ENCODE data around the gene RASGRF2.

RASGRF2 gene

DNA sequence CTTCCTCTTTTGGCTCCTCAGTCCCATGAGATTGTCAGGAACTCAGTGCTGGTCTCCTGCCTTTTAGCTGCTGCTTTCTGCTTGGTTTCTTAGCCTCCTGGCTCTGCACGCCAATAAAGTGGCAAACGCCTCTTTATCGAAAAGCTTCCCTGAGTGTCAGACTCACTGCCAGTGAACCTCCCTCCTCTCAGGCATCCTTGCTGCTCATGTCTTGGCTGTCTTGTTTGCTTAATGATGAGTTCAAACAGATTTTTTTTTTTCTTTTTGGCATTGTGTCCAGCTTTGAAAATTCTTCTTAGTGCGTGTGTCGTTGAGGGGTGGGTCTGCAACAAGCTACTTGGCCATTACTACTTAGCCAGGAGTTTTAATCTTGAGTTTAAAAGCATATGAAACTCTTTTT lies 14.9 kb downstream of the RASGRF2 start:
- DNase-seq (ENCODE audit: extremely low read depth, insufficient read length), result no peak
- Histone ChIP-seq H3K36me3 (ENCODE audit: control insufficient read depth, insufficient read depth, low read length) (no peaks in the 10 kb centered on the region), H3K27me3 (replicated peaks; ENCODE audit: control insufficient read depth, insufficient read depth, low read length) (no peaks in the 10 kb centered on the region), H3K4me3 (replicated peaks; ENCODE audit: low read depth, low read length) (no peak overlapping the region)
- TF ChIP-seq CTCF (IDR thresholded peaks at IDR 0.05; ENCODE audit: insufficient read depth, low read length, poor library complexity, severe bottlenecking), result no peak

- Histone ChIP-seq H3K36me3 (ENCODE audit: control insufficient read depth, insufficient read depth, low read length) (no peaks in the 10 kb centered on the region), H3K4me3 (replicated peaks; ENCODE audit: low read depth, low read length) (no peak overlapping the region), H3K27me3 (replicated peaks; ENCODE audit: control insufficient read depth, insufficient read depth, low read length) (no peaks in the 10 kb centered on the region)
- no peak for DNase-seq (ENCODE audit: extremely low read depth, insufficient read length)
- TF ChIP-seq CTCF (IDR thresholded peaks at IDR 0.05; ENCODE audit: insufficient read depth, low read length, poor library complexity, severe bottlenecking), result no peak
These were observed 16.8 kb downstream of the RASGRF2 start for GRCh38 chr5:80976985-80977384.

DNA sequence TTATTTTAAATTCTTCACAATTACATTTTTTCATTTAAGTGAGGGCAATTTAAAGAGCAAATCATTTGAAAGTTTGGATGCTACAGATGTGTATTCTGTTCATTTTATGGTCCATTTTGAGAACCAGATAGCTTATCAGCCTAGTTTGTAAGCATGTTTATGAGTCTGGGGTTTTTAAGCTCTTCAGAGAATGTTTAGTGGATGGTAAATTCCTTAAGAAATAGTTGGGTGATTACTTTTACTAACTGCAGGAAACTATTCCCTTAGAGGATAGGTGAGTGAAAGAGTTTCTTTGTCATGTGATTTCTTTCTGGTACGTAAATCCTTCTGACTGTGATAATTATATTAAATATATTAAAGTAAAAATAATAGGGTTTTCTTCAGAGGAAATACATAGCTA lies 17.6 kb downstream of the RASGRF2 start:
- no peak overlapping the region for H3K4me3 ChIP-seq (replicated peaks; ENCODE audit: low read depth, low read length)
- H3K36me3 ChIP-seq (ENCODE audit: control insufficient read depth, insufficient read depth, low read length), result no peaks in the 10 kb centered on the region
- no peak for DNase-seq (ENCODE audit: extremely low read depth, insufficient read length)
- no peaks in the 10 kb centered on the region for H3K27me3 ChIP-seq (replicated peaks; ENCODE audit: control insufficient read depth, insufficient read depth, low read length)
- no peak for TF ChIP-seq CTCF (IDR thresholded peaks at IDR 0.05; ENCODE audit: insufficient read depth, low read length, poor library complexity, severe bottlenecking)

DNA sequence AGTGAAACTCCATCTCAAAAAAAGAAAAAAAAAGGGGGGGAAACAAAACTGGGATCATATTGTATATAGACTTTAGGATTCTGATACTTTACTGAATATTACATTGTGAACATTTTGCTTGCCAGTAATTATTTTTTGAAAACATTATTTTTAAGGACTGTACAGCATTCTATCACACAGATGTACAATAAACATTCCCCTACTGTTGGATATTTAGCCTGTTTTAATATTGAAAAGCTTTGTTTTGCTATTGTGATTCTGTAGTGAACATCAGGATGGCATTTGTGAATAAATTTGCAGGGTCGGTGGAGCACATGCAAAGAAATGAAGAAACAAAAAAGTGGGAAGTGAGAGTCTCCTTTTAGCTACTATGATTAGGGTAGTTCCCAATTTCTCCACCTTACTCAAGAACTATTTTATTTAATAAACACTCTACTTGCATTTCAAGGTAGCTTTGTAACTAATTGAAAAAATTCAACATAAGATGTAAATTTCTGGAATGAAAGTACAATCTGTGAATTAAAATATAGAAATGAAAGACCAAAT lies 18.7 kb downstream of the RASGRF2 start:
- H3K36me3 ChIP-seq (ENCODE audit: control insufficient read depth, insufficient read depth, low read length), result no peaks in the 10 kb centered on the region
- no peaks in the 10 kb centered on the region for H3K27me3 ChIP-seq (replicated peaks; ENCODE audit: control insufficient read depth, insufficient read depth, low read length)
- no peak for DNase-seq (ENCODE audit: extremely low read depth, insufficient read length)
- no peak overlapping the region for H3K4me3 ChIP-seq (replicated peaks; ENCODE audit: low read depth, low read length)
- TF ChIP-seq CTCF (IDR thresholded peaks at IDR 0.05; ENCODE audit: insufficient read depth, low read length, poor library complexity, severe bottlenecking), result no peak

DNA sequence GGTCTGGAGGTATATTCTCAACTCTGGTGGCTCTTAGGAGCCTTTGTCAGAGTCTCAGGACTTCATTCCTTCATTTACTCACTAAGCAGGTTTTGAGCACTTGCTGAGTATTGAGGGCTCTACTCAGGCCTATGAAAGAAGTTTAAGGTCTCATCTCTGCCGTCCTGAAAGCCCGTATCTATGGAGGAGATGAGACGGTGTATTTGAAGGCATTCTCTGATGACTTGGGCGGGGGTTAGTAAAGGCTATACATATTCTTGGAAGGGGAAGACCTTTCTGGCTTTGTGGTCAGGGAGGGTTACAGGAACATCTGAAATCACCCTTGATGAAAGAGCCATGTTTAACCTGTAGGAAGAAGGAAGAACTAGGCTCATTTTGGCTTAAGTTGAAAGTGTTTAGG lies 21.9 kb downstream of the RASGRF2 start:
- no peak overlapping the region for H3K4me3 ChIP-seq (replicated peaks; ENCODE audit: low read depth, low read length)
- TF ChIP-seq CTCF (IDR thresholded peaks at IDR 0.05; ENCODE audit: insufficient read depth, low read length, poor library complexity, severe bottlenecking), result no peak
- no peaks in the 10 kb centered on the region; the same call in 1 of the 2 replicates for H3K27me3 ChIP-seq (replicated peaks; ENCODE audit: control insufficient read depth, insufficient read depth, low read length)
- H3K36me3 ChIP-seq (ENCODE audit: control insufficient read depth, insufficient read depth, low read length), result no peaks in the 10 kb centered on the region
- no peak for DNase-seq (ENCODE audit: extremely low read depth, insufficient read length)
